PC-9 (cell line): ENCODE data around the gene ABCD3. TPM values are rescaled to one million over a fixed set of nuclear protein-coding genes. Genes with fewer than 3 reads are reported as not detected.
A peak's percentile ranks its signal among the peaks of the same experiment; 100 is the strongest.

ENCODE experiments used
- BruUV-seq: library from RNA; stranded (reverse); fragments of 400-500 nt; replicated peaks from 2 replicates; lab custom pipeline; 2021; lab: Mats Ljungman, UMichigan
- CTCF ChIA-PET: fragments of 300-600 bp; sonication (Branson Sonifier 250); formaldehyde crosslinking; loops from one replicate; lab custom pipeline; 2022; ENCODE audit warnings: antibody characterized with exemption; lab: Charles Lee
- POLR2A ChIA-PET: fragments of 300-600 bp; sonication (Branson Sonifier 250); formaldehyde crosslinking; loops from one replicate; lab custom pipeline; 2022; ENCODE audit warnings: antibody characterized with exemption; ENCODE audit not compliant: unreplicated experiment; lab: Charles Lee
- DNase-seq, 2 experiments: peaks; one replicate each; pipeline versions ENCODE4 v3.0.0 to v3.0.0-alpha.2; 2015 to 2022; ENCODE audit warnings: mixed read lengths in 1 of 2
- H2AFZ ChIP-seq: fragments of 200-600 bp; sonication (generic); 2 replicates; pipeline ENCODE4 v1.8.1; 2017; ENCODE audit warnings: antibody characterized with exemption
- H3F3A ChIP-seq: fragments of 200-600 bp; sonication (generic); 2 replicates; pipeline ENCODE4 v1.8.1; 2017; ENCODE audit warnings: antibody characterized with exemption, mild to moderate bottlenecking, low read depth; ENCODE audit not compliant: insufficient read depth
- H3K27ac ChIP-seq: fragments of 200-600 bp; sonication (generic); 2 replicates; pipeline ENCODE4 v1.6.1; 2016; ENCODE audit warnings: mixed run types
- H3K27me3 ChIP-seq: fragments of 200-600 bp; sonication (generic); 2 replicates; pipeline ENCODE4 v1.6.1; 2016; ENCODE audit warnings: low read depth, mixed run types; ENCODE audit not compliant: insufficient read depth
- H3K36me3 ChIP-seq: fragments of 200-600 bp; sonication (generic); 2 replicates; pipeline ENCODE4 v1.6.1; 2016; ENCODE audit warnings: low read depth, mixed run types
- H3K4me1 ChIP-seq: fragments of 200-600 bp; sonication (generic); replicated peaks from 2 replicates; pipeline ENCODE4 v1.6.1; 2016; ENCODE audit warnings: mixed run types; ENCODE audit not compliant: insufficient read depth
- H3K4me2 ChIP-seq: fragments of 200-600 bp; sonication (generic); 2 replicates; pipeline ENCODE4 v1.6.1; 2017; ENCODE audit warnings: mixed run types
- H3K4me3 ChIP-seq: fragments of 200-600 bp; sonication (generic); 2 replicates; pipeline ENCODE4 v1.6.1; 2016; ENCODE audit warnings: mixed run types
- H3K79me2 ChIP-seq: fragments of 200-600 bp; sonication (generic); 2 replicates; pipeline ENCODE4 v1.6.1; 2017; ENCODE audit warnings: low read depth, mixed run types
- H3K9me2 ChIP-seq: fragments of 200-600 bp; sonication (generic); 2 replicates; pipeline ENCODE4 v1.8.1; 2017; ENCODE audit warnings: mild to moderate bottlenecking; ENCODE audit not compliant: insufficient read depth
- H3K9me3 ChIP-seq: fragments of 200-600 bp; sonication (generic); 2 replicates; pipeline ENCODE4 v1.8.1; 2016; ENCODE audit warnings: low read depth; ENCODE audit not compliant: insufficient read depth
- H4K20me1 ChIP-seq: fragments of 200-600 bp; sonication (generic); 2 replicates; pipeline ENCODE4 v1.8.1; 2017; ENCODE audit not compliant: insufficient read depth
- CTCF ChIP-seq: fragments of 200-600 bp; sonication (generic); conservative IDR thresholded peaks from 2 replicates; pipeline ENCODE4 v1.6.1; 2017; ENCODE audit warnings: mixed run types, antibody characterized with exemption, mild to moderate bottlenecking, moderate library complexity
- EZH2 ChIP-seq: fragments of 200-600 bp; sonication (generic); IDR thresholded peaks from 2 replicates; pipeline ENCODE4 v1.8.0; 2017; ENCODE audit warnings: antibody characterized with exemption, low read depth
- intact Hi-C: fragments of 100-400 bp; cut with micrococcal nuclease; formaldehyde crosslinking; loops from one replicate; pipeline ENCODE4 v1.10.0; 2022; ENCODE audit not compliant: unreplicated experiment
- total RNA-seq: library from RNA; stranded (reverse); gene quantifications from 2 replicates; pipeline ENCODE4 v1.2.3, GENCODE V29; 2021

The ABCD3 gene
- total RNA-seq, 1 experiment from 2014 or later: 51.6 TPM

GRCh38 chr1:94528299-94528698 lies 110.1 kb downstream of the ABCD3 start:
- Histone ChIP-seq H3K4me2 (peak overlapping the region; percentile 20), H3K9me3 (no peaks in the 10 kb centered on the region), H3K27ac (peak overlapping the region; percentile 71), H3K36me3 (peaks cover 43% of the 10 kb centered on the region), H3F3A (peaks cover 78% of the 10 kb centered on the region), H3K4me1 (peaks cover 67% of the 10 kb centered on the region), H3K27me3 (no peaks in the 10 kb centered on the region), H3K9me2 (no peaks in the 10 kb centered on the region), H2AFZ (no peak overlapping the region), H4K20me1 (no peaks in the 10 kb centered on the region; the same call in 1 of the 2 replicates), H3K79me2 (peaks cover 21% of the 10 kb centered on the region), H3K4me3 (no peak overlapping the region)
- intact Hi-C loops: loop anchor here (5.0 kb wide), 1 partner anchor 399 kb away; the partner anchor contains the start of gene CNN3
- peak; percentile 40 to 70 for DNase-seq
- POLR2A ChIA-PET: interaction anchor here (0.5 to 2.6 kb wide), 12 partner anchors 8 to 649 kb away, joined by 3 to 26 read pairs (median 6); partner anchors contain the start of gene F3
- peak; percentile 53 for TF ChIP-seq CTCF
- TF ChIP-seq EZH2: no peak
- CTCF ChIA-PET: interaction anchor here (0.9 to 1.0 kb wide), 2 partner anchors 96 to 531 kb away, joined by 3 to 10 read pairs; no protein-coding TSS in a partner anchor
- no TSS peak for BruUV-seq

GRCh38 chr1:94528826-94529225 lies 110.6 kb downstream of the ABCD3 start:
- Histone ChIP-seq H3K4me3 (no peak overlapping the region), H3K9me2 (no peaks in the 10 kb centered on the region), H3K4me1 (peaks cover 73% of the 10 kb centered on the region), H3F3A (peaks cover 83% of the 10 kb centered on the region), H3K79me2 (peaks cover 26% of the 10 kb centered on the region), H3K4me2 (peak overlapping the region; percentile 20), H3K27me3 (no peaks in the 10 kb centered on the region), H3K36me3 (peaks cover 47% of the 10 kb centered on the region), H4K20me1 (no peaks in the 10 kb centered on the region; the same call in 1 of the 2 replicates), H2AFZ (no peak overlapping the region), H3K9me3 (no peaks in the 10 kb centered on the region), H3K27ac (peak overlapping the region; percentile 71)
- BruUV-seq: no TSS peak
- intact Hi-C loops: loop anchor here (5.0 kb wide), 1 partner anchor 398 kb away; the partner anchor contains the start of gene CNN3
- CTCF ChIA-PET: interaction anchor here (0.9 kb wide), 1 partner anchor 96 kb away, joined by 3 read pairs; no protein-coding TSS in a partner anchor
- DNase-seq: no peak
- no peak for TF ChIP-seq EZH2
- no peak for TF ChIP-seq CTCF
- POLR2A ChIA-PET: interaction anchor here (0.6 to 2.6 kb wide), 11 partner anchors 11 to 649 kb away, joined by 3 to 26 read pairs (median 5); partner anchors contain the start of gene F3

- no peak for TF ChIP-seq EZH2
- TF ChIP-seq CTCF: no peak
- H3K79me2 ChIP-seq: peaks cover 32% of the 10 kb centered on the region
- H3K4me2 ChIP-seq: no peak overlapping the region
- BruUV-seq: no TSS peak
- H3K9me2 ChIP-seq: no peaks in the 10 kb centered on the region
- no peaks in the 10 kb centered on the region for H3K27me3 ChIP-seq
- ChIA-PET CTCF (interaction anchor here (0.7 kb wide), 1 partner anchor 43 kb away, joined by 7 read pairs; no protein-coding TSS in a partner anchor), POLR2A (interaction anchor here (0.6 to 2.6 kb wide), 6 partner anchors 11 to 565 kb away, joined by 3 to 26 read pairs (median 4); partner anchors contain the start of gene F3)
- peaks cover 77% of the 10 kb centered on the region for H3K4me1 ChIP-seq
- peaks cover 52% of the 10 kb centered on the region for H3K36me3 ChIP-seq
- no peaks in the 10 kb centered on the region; the same call in 1 of the 2 replicates for H4K20me1 ChIP-seq
- no peaks in the 10 kb centered on the region for H3K9me3 ChIP-seq
- intact Hi-C loops: loop anchor here (5.0 kb wide), 1 partner anchor 398 kb away; the partner anchor contains the start of gene CNN3
- no peak for DNase-seq
- H3K4me3 ChIP-seq: no peak overlapping the region
- H2AFZ ChIP-seq: no peak overlapping the region
- H3F3A ChIP-seq: peaks cover 89% of the 10 kb centered on the region
- peak overlapping the region; percentile 50 for H3K27ac ChIP-seq
Observed at GRCh38 chr1:94529416-94529815, 111.2 kb downstream of the ABCD3 start.
